Esophagus muscularis mucosa (tissue), 3 donors: ENCODE measurements around the gene TMEFF2.

Experiments used
- EP300 ChIP-seq: sonication (generic); formaldehyde crosslinking; IDR thresholded peaks from one replicate; pipeline ENCODE4 v1.6.1; 2017; ENCODE audit warnings: antibody characterized with exemption
- TF ChIP-seq, protein P1 (sequence below), 3 experiments: fragments of 200-600 bp in 2 of 3; fragments of 450-650 bp in 1 of 3; sonication (generic) in 2 of 3; IDR thresholded peaks; one replicate each; pipeline ENCODE4 v1.5.1; 2017 to 2019; ENCODE audit warnings: antibody characterized with exemption in 3 of 3, mild to moderate bottlenecking in 2 of 3, moderate library complexity in 1 of 3

DNA sequence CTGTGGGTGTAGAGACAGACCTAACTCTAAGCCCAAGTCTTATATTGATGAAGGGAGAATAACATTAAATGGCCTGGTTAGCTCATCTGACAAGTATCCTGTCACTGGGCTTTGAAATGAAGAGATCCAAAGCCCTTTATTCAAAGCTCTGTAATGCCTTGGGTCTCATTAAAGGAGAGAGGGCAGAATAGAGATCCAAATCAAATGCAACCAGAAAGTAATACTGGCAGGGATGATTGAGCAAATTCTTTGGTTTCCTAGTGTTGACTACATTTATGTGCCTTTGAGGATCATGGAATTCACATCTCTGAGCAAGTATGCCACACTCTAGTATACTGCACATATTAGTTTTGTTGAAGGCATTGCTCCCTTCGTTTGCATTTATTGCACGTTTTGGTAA, 200.0 kb downstream of the TMEFF2 start:
- TF ChIP-seq, protein P1, sequence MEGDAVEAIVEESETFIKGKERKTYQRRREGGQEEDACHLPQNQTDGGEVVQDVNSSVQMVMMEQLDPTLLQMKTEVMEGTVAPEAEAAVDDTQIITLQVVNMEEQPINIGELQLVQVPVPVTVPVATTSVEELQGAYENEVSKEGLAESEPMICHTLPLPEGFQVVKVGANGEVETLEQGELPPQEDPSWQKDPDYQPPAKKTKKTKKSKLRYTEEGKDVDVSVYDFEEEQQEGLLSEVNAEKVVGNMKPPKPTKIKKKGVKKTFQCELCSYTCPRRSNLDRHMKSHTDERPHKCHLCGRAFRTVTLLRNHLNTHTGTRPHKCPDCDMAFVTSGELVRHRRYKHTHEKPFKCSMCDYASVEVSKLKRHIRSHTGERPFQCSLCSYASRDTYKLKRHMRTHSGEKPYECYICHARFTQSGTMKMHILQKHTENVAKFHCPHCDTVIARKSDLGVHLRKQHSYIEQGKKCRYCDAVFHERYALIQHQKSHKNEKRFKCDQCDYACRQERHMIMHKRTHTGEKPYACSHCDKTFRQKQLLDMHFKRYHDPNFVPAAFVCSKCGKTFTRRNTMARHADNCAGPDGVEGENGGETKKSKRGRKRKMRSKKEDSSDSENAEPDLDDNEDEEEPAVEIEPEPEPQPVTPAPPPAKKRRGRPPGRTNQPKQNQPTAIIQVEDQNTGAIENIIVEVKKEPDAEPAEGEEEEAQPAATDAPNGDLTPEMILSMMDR (IDR thresholded peaks at IDR 0.05), result no peak
- no peak for TF ChIP-seq EP300
